HFFc6 (cell line): ENCODE measurements around the gene MXD3. TPM values are rescaled to one million over a fixed set of nuclear protein-coding genes. Genes with fewer than 3 reads are reported as not detected.
A peak's percentile ranks its signal among the peaks of the same experiment; 100 is the strongest.

Source experiments
- DNase-seq: peaks from one replicate; pipeline ENCODE4 v3.0.0-alpha.2; 2018
- H3K27ac Mint-ChIP-seq: 2 replicates; pipeline ENCODE4 v1.8.0; 2020; ENCODE audit warnings: mild to moderate bottlenecking, mixed read lengths
- H3K27me3 Mint-ChIP-seq: 2 replicates; pipeline ENCODE4 v1.8.0; 2021; ENCODE audit warnings: mild to moderate bottlenecking, moderate library complexity, mixed read lengths; ENCODE audit not compliant: insufficient read depth
- H3K36me3 Mint-ChIP-seq: 2 replicates; pipeline ENCODE4 v1.8.0; 2021; ENCODE audit warnings: low read depth, mixed read lengths
- H3K4me1 Mint-ChIP-seq: 2 replicates; pipeline ENCODE4 v1.8.0; 2020; ENCODE audit warnings: low read depth, mixed read lengths
- H3K4me3 Mint-ChIP-seq: 2 replicates; pipeline ENCODE4 v1.8.0; 2020; ENCODE audit warnings: mild to moderate bottlenecking, moderate library complexity, mixed read lengths
- H3K9me3 Mint-ChIP-seq: 2 replicates; pipeline ENCODE4 v1.8.0; 2020; ENCODE audit warnings: mild to moderate bottlenecking, mixed read lengths
- total RNA-seq, 6 experiments: library from RNA; stranded (reverse); fragmentation: NEBNext Ultra II Directional; extraction: Animal tissue kit (Norgen Biotek cat#: 25700); gene quantifications; 2 replicates in 1 of 6; 3 replicates in 5 of 6; pipeline ENCODE4 v1.2.3, GENCODE V29; 2021
- TF ChIP-seq, protein P1 (sequence below): fragments of 200-600 bp; sonication (generic); IDR thresholded peaks from 2 replicates; pipeline ENCODE4 v1.5.0; 2021; ENCODE audit warnings: antibody characterized with exemption, mild to moderate bottlenecking

MXD3 gene
- total RNA-seq, 6 experiments from 2014 or later = 7.7 to 17.0 (median 15.3) TPM

DNA sequence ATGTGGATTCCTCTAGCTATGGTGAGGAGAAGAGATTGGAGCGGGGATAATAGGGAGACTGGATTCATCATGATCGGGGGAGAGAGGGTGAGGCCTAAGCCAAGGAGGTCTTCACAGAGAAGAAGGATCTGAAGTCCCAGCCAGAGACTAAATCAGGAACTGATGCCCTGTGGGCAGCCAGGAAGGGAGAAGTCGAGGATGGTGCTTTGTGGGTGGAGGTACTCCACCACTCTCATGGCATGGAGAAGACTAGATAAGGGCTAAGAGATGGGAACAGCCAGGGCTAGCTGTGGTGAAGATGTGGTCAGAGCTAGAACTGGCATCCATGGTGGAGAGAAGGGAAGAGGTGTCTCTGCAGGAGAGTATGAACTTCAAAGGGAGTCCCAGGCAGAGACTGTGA is 43.0 kb upstream of the MXD3 start:
- H3K27ac Mint-ChIP-seq = no peak overlapping the region
- peaks cover 17% of the 10 kb centered on the region for H3K4me1 Mint-ChIP-seq
- no peaks in the 10 kb centered on the region for H3K9me3 Mint-ChIP-seq
- H3K36me3 Mint-ChIP-seq = no peaks in the 10 kb centered on the region; the same call in 1 of the 2 replicates
- no peak overlapping the region for H3K4me3 Mint-ChIP-seq
- TF ChIP-seq, protein P1, sequence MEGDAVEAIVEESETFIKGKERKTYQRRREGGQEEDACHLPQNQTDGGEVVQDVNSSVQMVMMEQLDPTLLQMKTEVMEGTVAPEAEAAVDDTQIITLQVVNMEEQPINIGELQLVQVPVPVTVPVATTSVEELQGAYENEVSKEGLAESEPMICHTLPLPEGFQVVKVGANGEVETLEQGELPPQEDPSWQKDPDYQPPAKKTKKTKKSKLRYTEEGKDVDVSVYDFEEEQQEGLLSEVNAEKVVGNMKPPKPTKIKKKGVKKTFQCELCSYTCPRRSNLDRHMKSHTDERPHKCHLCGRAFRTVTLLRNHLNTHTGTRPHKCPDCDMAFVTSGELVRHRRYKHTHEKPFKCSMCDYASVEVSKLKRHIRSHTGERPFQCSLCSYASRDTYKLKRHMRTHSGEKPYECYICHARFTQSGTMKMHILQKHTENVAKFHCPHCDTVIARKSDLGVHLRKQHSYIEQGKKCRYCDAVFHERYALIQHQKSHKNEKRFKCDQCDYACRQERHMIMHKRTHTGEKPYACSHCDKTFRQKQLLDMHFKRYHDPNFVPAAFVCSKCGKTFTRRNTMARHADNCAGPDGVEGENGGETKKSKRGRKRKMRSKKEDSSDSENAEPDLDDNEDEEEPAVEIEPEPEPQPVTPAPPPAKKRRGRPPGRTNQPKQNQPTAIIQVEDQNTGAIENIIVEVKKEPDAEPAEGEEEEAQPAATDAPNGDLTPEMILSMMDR = no peak
- no peak for DNase-seq
- H3K27me3 Mint-ChIP-seq = peaks cover 17% of the 10 kb centered on the region

DNA sequence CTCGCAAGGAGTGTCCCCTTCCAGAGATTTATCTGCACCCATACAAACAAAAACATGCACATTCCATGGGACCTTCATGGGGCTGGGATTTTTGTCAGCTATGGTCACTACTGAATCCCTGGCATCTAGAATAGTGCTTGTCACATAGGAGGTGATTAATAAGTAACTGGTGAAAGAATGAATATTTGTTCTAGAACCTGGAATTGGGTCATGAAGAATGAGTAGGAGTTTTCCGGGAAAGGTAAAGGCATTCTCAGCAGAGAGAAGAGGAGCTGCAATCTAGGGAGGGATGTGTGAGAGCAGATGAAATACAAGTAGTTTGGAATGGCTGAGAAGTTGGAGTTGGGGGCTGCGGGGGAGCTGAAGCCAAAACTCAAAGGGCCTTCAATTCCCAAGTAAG is 42.6 kb upstream of the MXD3 start:
- H3K27ac Mint-ChIP-seq = no peak overlapping the region
- no peak overlapping the region for H3K4me3 Mint-ChIP-seq
- DNase-seq = no peak
- no peaks in the 10 kb centered on the region for H3K9me3 Mint-ChIP-seq
- TF ChIP-seq, protein P1 = no peak
- H3K36me3 Mint-ChIP-seq = no peaks in the 10 kb centered on the region; the same call in 1 of the 2 replicates
- H3K4me1 Mint-ChIP-seq = peaks cover 21% of the 10 kb centered on the region
- H3K27me3 Mint-ChIP-seq = peaks cover 12% of the 10 kb centered on the region

DNA sequence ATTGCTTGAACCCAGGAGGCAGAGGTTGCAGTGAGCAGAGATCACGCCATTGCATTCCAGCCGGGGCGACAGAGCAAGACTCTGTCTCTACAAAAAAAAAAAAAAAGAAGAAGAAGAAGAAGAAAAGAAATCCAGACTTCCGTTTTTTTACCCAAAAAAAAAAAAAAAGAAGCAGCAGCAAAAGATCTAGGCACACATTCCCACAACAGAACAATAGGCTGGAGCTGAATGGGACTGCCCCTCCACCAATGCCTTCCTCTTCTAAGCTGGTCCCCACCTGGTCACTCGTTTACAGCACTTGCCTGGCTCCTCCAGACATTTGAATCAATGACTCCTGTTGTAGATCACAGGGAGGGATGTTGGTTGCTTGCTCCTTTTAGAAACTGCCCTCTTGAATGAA is 41.4 kb upstream of the MXD3 start:
- TF ChIP-seq, protein P1 = no peak
- DNase-seq = no peak
- peaks cover 9% of the 10 kb centered on the region for H3K27me3 Mint-ChIP-seq
- H3K4me3 Mint-ChIP-seq = no peak overlapping the region
- no peaks in the 10 kb centered on the region; the same call in 1 of the 2 replicates for H3K36me3 Mint-ChIP-seq
- no peak overlapping the region for H3K27ac Mint-ChIP-seq
- H3K4me1 Mint-ChIP-seq = peaks cover 26% of the 10 kb centered on the region
- no peaks in the 10 kb centered on the region for H3K9me3 Mint-ChIP-seq

DNA sequence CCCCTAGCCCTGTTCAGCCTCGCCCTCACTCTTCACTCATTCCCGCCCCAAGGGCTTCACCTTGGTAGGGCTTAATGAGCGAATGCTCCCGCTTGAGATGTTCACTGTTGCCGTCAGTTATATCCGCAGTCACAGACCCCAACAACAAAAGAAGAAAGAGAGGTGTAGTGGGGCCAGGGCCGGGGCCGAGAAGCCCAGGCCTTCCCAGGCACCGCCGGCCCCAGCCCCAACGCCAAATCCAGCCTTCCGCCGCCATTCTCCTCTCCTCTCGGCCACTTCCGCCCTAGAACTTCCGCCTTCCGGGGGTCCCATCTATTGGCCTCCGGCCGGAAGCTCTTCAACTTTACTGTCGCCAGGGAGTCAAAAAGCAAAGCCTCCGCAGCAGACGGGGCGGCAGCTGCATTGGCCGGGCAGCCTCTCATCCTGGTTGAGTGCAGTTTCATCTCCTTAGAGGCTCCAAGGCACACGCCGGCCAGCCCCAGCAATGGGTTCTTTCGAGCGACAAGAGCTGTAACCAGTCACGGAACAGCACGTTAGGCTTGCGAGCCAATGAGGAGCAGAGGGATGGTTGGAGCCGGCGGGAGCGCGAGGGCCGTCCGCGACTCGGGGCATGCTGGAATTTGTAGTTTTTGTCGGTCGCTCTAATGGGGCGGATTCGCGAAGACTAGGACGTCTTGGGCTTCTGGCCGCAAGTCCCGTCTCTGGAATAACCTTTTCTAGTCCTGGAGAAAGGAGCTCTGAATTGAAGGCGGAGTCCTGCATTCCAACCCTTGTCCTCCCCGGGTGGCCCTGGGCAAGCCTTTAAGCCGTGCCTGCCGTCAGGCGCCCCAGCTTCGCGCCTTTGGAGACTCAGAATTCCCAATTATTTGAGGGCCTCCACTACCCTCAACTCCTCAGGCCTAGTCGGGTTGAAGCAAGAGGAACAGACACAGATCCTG is 40.0 kb upstream of the MXD3 start, which contains the start of gene LMAN2:
LMAN2 (minus strand) TSS at position 277 of the 938 bp plus-strand sequence; CDS start at position 256, 21 bp downstream.
- Mint-ChIP-seq H3K9me3 (no peaks in the 10 kb centered on the region), H3K27me3 (peaks cover 7% of the 10 kb centered on the region), H3K4me1 (peaks cover 35% of the 10 kb centered on the region), H3K36me3 (no peaks in the 10 kb centered on the region; the same call in 1 of the 2 replicates), H3K27ac (peak within 1 kb of the TSS; percentile 99), H3K4me3 (peak within 1 kb of the TSS; percentile 98)
- peak; percentile 95 for DNase-seq
- TF ChIP-seq, protein P1 = no peak

DNA sequence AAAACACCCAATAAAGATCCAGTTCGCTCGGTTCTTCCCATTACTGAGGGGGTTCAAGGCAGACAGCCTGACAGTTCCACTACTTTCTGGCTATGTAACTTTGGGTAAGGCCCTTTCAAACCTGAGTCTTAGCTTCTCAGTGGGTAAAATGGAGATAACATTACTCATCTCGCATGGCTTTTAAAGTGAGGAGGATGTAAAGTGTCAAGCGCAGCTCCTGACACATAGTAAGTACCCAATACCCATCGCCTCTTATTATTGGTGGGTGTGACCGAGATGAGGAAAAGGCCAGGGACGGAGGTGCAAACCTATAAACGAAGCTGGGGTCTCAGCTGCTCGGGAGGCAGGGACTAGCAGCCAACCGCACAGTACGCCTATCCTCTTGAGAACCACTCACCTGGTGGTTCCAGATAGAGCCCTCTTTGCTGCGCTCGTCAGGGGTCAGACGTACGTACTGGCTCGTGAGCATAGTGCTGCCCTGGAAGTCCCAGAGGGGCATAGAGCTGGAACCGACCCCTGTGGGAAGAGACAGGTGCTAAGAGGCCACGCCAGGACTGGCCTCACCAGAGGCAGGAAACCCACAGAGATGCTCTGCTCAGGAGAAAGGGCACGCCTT is 39.2 kb upstream of the MXD3 start:
- Mint-ChIP-seq H3K36me3 (no peaks in the 10 kb centered on the region; the same call in 1 of the 2 replicates), H3K4me1 (peaks cover 37% of the 10 kb centered on the region), H3K4me3 (peak overlapping the region; percentile 98), H3K27ac (peak overlapping the region; percentile 99), H3K27me3 (peaks cover 5% of the 10 kb centered on the region), H3K9me3 (no peaks in the 10 kb centered on the region)
- TF ChIP-seq, protein P1 = no peak
- no peak for DNase-seq
